Gastroesophageal sphincter (tissue), 4 donors: ENCODE results near the gene MCM5. TPM values are rescaled to one million over a fixed set of nuclear protein-coding genes. Genes with fewer than 3 reads are reported as not detected.

Experiments
- ATAC-seq: fragments of 150-250 bp; one replicate; pipeline ENCODE4 v1.9.1; 2016; ENCODE audit warnings: mild to moderate bottlenecking, moderate library complexity
- H3K27ac ChIP-seq, 4 donors: fragments of 200-600 bp; sonication (generic) in 3 of 4; 1 replicate in 3 of 4; 2 replicates in 1 of 4; pipeline ENCODE4 v1.5.1; 2016 to 2019
- H3K27me3 ChIP-seq: fragments of 200-600 bp; sonication (generic); one replicate; pipeline ENCODE4 v1.5.1; 2019
- H3K36me3 ChIP-seq, 2 donors: fragments of 200-600 bp; sonication (generic); one replicate each; pipeline ENCODE4 v1.5.1; 2019; ENCODE audit warnings: control low read depth in 1 of 2
- H3K4me1 ChIP-seq, 3 donors: fragments of 200-600 bp; sonication (generic); 1 replicate in 2 of 3; 2 replicates in 1 of 3; pipeline ENCODE4 v1.5.1; 2016 to 2019; ENCODE audit warnings: control low read depth in 2 of 3
- H3K4me3 ChIP-seq, 2 donors: fragments of 200-600 bp; sonication (generic); one replicate each; pipeline ENCODE4 v1.5.1; 2019; ENCODE audit warnings: mild to moderate bottlenecking in 1 of 2, moderate library complexity in 1 of 2
- H3K9me3 ChIP-seq, 3 donors: fragments of 200-600 bp; sonication (generic); one replicate each; pipeline ENCODE4 v1.5.1; 2017 to 2019; ENCODE audit warnings: control low read depth in 2 of 3
- CTCF ChIP-seq, 4 experiments: fragments of 200-600 bp in 2 of 4; fragments of 450-650 bp in 2 of 4; sonication (generic) in 1 of 4; IDR thresholded peaks; one replicate each; pipeline ENCODE4 v1.5.1; 2017 to 2019; ENCODE audit warnings: antibody characterized with exemption in 4 of 4, mild to moderate bottlenecking in 2 of 4, moderate library complexity in 2 of 4
- EP300 ChIP-seq: sonication (generic); formaldehyde crosslinking; IDR thresholded peaks from one replicate; pipeline ENCODE4 v1.6.1; 2017; ENCODE audit warnings: antibody characterized with exemption, mild to moderate bottlenecking
- POLR2A ChIP-seq, 2 donors: fragments of 450-650 bp; IDR thresholded peaks; one replicate each; pipeline ENCODE4 v1.6.1; 2017; ENCODE audit warnings: antibody characterized with exemption in 2 of 2, mild to moderate bottlenecking in 2 of 2, moderate library complexity in 1 of 2
- POLR2AphosphoS5 ChIP-seq: sonication (generic); formaldehyde crosslinking; IDR thresholded peaks from one replicate; pipeline ENCODE4 v1.6.1; 2017; ENCODE audit warnings: antibody characterized with exemption
- WGBS, 2 donors: methylation state at CpG; one replicate each; pipeline ENCODE4 v1.1.5; 2018; ENCODE audit warnings: low coverage in 1 of 2; 5-methylcytosine and 5-hydroxymethylcytosine counted together
- total RNA-seq, 4 donors: library from RNA; depleted of rRNA; stranded (reverse); fragments of >200 nt; gene quantifications; one replicate each; pipeline ENCODE4 v1.1.0, GENCODE V29; 2016

Gene MCM5
- total RNA-seq, 4 donors from 2014 or later, result 14.5 to 19.2 (median 15.3) TPM

- WGBS, 2 donors, result 71 to 100% methylated on average over 1 of the region's 7 CpGs
- Histone ChIP-seq H3K4me1 (peaks cover 0 to 30% (median 11%) of the 10 kb centered on the region in 3 donors), H3K9me3 (no peaks in the 10 kb centered on the region), H3K27ac (no peak overlapping the region), H3K4me3 (no peak overlapping the region), H3K27me3 (no peaks in the 10 kb centered on the region), H3K36me3 (peaks cover 0 to 58% of the 10 kb centered on the region in 2 donors)
- ATAC-seq, result no peak
- TF ChIP-seq EP300 (no peak), CTCF (IDR thresholded peaks at IDR 0.05) (no peak), POLR2A (IDR thresholded peaks at IDR 0.05) (no peak), POLR2AphosphoS5 (no peak)
Measured at GRCh38 chr22:35403356-35403755, 3.4 kb downstream of the MCM5 start.

- Histone ChIP-seq H3K36me3 (peaks cover 0 to 67% of the 10 kb centered on the region in 2 donors), H3K4me1 (peaks cover 0 to 28% (median 11%) of the 10 kb centered on the region in 3 donors), H3K9me3 (no peaks in the 10 kb centered on the region), H3K27ac (no peak overlapping the region), H3K4me3 (no peak overlapping the region), H3K27me3 (no peaks in the 10 kb centered on the region)
- TF ChIP-seq POLR2AphosphoS5 (no peak), POLR2A (IDR thresholded peaks at IDR 0.05) (no peak), EP300 (no peak), CTCF (IDR thresholded peaks at IDR 0.05) (no peak)
- 78 to 87% methylated on average over 3 to 5 of the region's 5 CpGs for WGBS, 2 donors
- no peak for ATAC-seq
Measured at GRCh38 chr22:35404176-35404575, 4.2 kb downstream of the MCM5 start.

- Histone ChIP-seq H3K4me3 (no peak overlapping the region), H3K27me3 (no peaks in the 10 kb centered on the region), H3K4me1 (peaks cover 0 to 11% (median 0%) of the 10 kb centered on the region in 3 donors), H3K9me3 (no peaks in the 10 kb centered on the region), H3K27ac (no peak overlapping the region), H3K36me3 (peaks cover 0 to 89% of the 10 kb centered on the region in 2 donors)
- 100% methylated on average over 1 of the region's 13 CpGs; no CpG with 5 or more reads in 1 of the 2 donors for WGBS, 2 donors
- ATAC-seq, result no peak
- no peak for TF ChIP-seq CTCF (IDR thresholded peaks at IDR 0.05)
- TF ChIP-seq EP300, result no peak
- TF ChIP-seq POLR2AphosphoS5, result no peak
- no peak for TF ChIP-seq POLR2A (IDR thresholded peaks at IDR 0.05)
Measured at GRCh38 chr22:35406443-35406842, 6.5 kb downstream of the MCM5 start.

- no peak overlapping the region for H3K4me3 ChIP-seq
- 61 to 66% methylated on average over 5 to 7 of the region's 7 CpGs for WGBS, 2 donors
- H3K27ac ChIP-seq, result no peak overlapping the region
- H3K27me3 ChIP-seq, result no peaks in the 10 kb centered on the region
- peaks cover 0 to 4% (median 0%) of the 10 kb centered on the region in 3 donors for H3K4me1 ChIP-seq
- H3K36me3 ChIP-seq, result peaks cover 0 to 99% of the 10 kb centered on the region in 2 donors
- no peaks in the 10 kb centered on the region for H3K9me3 ChIP-seq
- TF ChIP-seq POLR2AphosphoS5 (no peak), POLR2A (IDR thresholded peaks at IDR 0.05) (no peak), CTCF (IDR thresholded peaks at IDR 0.05) (no peak), EP300 (no peak)
- no peak for ATAC-seq
Measured at GRCh38 chr22:35407362-35407761, 7.4 kb downstream of the MCM5 start.
